Measurements from ENCODE around the gene ZNF177.

- TF ChIP-seq POLR2AphosphoS5 (IDR thresholded peaks at IDR 0.05; ENCODE audit: insufficient read depth, low read depth, low read length) (no peak), CTCF (IDR thresholded peaks at IDR 0.05; ENCODE audit: extremely low read depth in 1 of 2, insufficient read depth in 1 of 2, low read depth in 1 of 2, low read length in 2 of 2) (no peak), MAX (IDR thresholded peaks at IDR 0.05; ENCODE audit: insufficient read depth, insufficient read length) (no peak), MYC (IDR thresholded peaks at IDR 0.05; ENCODE audit: low read depth, low read length) (no peak)
These were observed 44.1 kb downstream of the ZNF177 start for GRCh38 chr19:9406798-9407352.

Measured in endothelial cell of umbilical vein (primary cell).